ENCODE results near the gene TEKT4.
"Not testable (repeated sequence)": the region's sequence is repeated elsewhere in the genome, so short reads cannot be mapped to it uniquely, and the experiment has no call there.

TEKT4 gene

DNA sequence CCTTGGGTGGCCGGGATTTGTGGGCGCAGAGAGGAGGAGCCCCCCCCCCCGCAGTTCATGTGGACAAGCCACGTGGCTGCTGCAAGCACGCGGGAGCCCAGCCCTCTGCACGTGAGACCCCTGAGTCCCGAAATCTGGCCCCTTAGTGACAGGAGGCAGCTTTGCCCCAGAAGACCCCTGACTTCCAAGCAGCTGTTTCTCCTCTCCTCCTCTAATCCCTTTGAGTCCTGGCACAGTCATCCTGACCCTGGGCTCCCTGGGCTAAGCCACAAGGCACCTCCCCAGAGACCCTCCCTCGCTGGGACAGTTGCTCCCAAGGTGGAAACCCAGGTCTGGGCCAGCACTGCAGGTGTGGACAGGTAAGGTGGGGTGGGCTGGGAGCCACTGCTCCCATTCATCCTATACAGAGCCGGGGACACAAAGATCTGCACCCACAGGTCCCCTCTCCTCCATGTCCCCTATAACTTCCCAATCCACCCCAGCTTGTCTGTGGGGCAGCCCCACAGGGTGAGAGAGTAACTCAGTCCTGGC is 923 bp downstream of the TEKT4 start:
- Histone ChIP-seq H3K4me1 (ENCODE audit: control insufficient read depth, insufficient read depth, low read length) (no peaks in the 10 kb centered on the region), H3K36me3 (ENCODE audit: control insufficient read depth, insufficient read depth, low read length) (no peaks in the 10 kb centered on the region), H3K4me3 (ENCODE audit: low read depth, low read length) (no peak overlapping the region), H3K9ac (ENCODE audit: low read depth, low read length) (no peak overlapping the region), H3K9me3 (ENCODE audit: control insufficient read depth, insufficient read depth, low read length) (no peaks in the 10 kb centered on the region), H3K27me3 (ENCODE audit: control insufficient read depth, insufficient read depth, low read length) (peaks cover 9% of the 10 kb centered on the region)

GRCh38 chr2:94872676-94873361 is 1.6 kb downstream of the TEKT4 start:
- Histone ChIP-seq H3K9me3 (ENCODE audit: control insufficient read depth, insufficient read depth, low read length) (no peaks in the 10 kb centered on the region), H3K27me3 (ENCODE audit: control insufficient read depth, insufficient read depth, low read length) (peaks cover 9% of the 10 kb centered on the region), H3K9ac (ENCODE audit: low read depth, low read length) (no peak overlapping the region), H3K4me1 (ENCODE audit: control insufficient read depth, insufficient read depth, low read length) (no peaks in the 10 kb centered on the region), H3K36me3 (ENCODE audit: control insufficient read depth, insufficient read depth, low read length) (no peaks in the 10 kb centered on the region), H3K4me3 (ENCODE audit: low read depth, low read length) (no peak overlapping the region)

- H3K9ac ChIP-seq (ENCODE audit: low read depth, low read length), result no peak overlapping the region
- H3K4me3 ChIP-seq (ENCODE audit: low read depth, low read length), result peak overlapping the region; percentile 26
- no peaks in the 10 kb centered on the region for H3K4me1 ChIP-seq (ENCODE audit: control insufficient read depth, insufficient read depth, low read length)
- no peaks in the 10 kb centered on the region for H3K36me3 ChIP-seq (ENCODE audit: control insufficient read depth, insufficient read depth, low read length)
- H3K9me3 ChIP-seq (ENCODE audit: control insufficient read depth, insufficient read depth, low read length), result no peaks in the 10 kb centered on the region
- peaks cover 9% of the 10 kb centered on the region for H3K27me3 ChIP-seq (ENCODE audit: control insufficient read depth, insufficient read depth, low read length)
Measured at GRCh38 chr2:94873362-94874276, 2.4 kb downstream of the TEKT4 start.

DNA sequence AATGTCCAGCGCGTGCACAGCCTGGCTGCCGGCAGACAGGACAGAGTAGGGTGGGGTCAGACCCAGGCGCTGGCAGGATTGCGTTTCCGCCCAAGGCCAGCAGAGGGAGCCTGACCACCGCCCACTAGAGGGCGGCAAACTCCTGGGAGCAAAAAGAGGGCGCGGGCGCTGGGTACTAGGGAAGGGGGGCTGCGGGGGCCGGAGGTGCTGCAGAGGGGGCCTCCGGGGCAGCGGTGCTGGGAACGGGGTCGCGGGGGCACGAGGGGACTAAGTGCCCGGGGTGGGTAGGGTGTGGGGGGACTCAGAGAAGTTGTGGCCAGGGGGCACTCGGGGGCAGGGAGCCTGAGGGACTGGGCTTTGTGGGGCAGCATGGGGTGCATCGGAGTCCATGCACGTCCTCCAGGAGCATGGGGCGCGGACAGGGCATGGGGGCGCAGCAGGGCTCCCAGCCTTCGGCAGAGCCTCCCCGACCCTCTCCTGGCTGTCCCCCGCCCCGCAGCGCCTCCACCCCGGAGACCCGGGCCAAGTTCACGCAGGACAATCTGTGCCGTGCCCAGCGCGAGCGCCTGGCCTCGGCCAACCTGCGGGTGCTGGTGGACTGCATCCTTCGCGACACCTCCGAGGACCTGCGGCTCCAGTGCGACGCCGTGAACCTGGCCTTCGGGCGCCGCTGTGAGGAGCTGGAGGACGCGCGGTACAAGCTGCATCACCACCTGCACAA is 3.2 kb downstream of the TEKT4 start:
- Histone ChIP-seq H3K36me3 (ENCODE audit: control insufficient read depth, insufficient read depth, low read length) (no peaks in the 10 kb centered on the region), H3K27me3 (ENCODE audit: control insufficient read depth, insufficient read depth, low read length) (peaks cover 9% of the 10 kb centered on the region), H3K4me1 (ENCODE audit: control insufficient read depth, insufficient read depth, low read length) (no peaks in the 10 kb centered on the region), H3K9ac (ENCODE audit: low read depth, low read length) (no peak overlapping the region), H3K9me3 (ENCODE audit: control insufficient read depth, insufficient read depth, low read length) (no peaks in the 10 kb centered on the region), H3K4me3 (ENCODE audit: low read depth, low read length) (peak overlapping the region; percentile 32)

DNA sequence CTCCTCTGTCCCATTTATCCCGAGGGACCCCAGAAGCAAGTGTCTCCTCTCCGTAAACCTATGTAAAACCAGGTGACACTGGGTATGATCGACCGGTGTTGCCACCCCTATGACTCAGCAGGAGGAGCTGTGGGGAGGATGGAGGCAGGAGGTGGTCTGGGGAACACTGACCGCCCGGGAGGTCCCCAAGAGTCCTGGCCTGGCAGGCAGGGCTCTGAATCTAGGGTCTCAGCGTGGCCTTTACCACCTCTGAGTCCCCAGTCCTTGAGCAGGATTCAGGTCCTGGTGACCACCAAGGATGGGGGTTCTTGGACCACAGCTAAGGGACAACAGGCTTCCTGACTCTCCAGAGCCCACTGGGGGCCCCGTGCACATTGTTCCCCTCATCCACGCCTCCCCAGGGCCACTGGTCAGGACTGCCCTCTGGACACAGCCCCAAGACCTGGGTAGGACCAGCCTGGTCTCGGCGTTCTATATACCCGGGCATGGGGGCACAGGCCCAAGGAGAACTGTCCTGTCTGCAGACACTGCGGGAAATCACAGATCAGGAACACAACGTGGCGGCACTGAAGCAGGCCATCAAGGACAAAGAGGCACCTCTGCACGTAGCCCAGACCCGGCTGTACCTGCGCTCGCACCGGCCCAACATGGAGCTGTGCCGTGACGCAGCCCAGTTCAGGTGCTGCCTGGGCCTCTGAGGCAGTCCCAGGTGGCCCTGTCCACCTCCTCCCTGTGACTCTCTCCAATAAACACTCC is 4.0 kb downstream of the TEKT4 start:
- no peak overlapping the region for H3K9ac ChIP-seq (ENCODE audit: low read depth, low read length)
- no peaks in the 10 kb centered on the region for H3K36me3 ChIP-seq (ENCODE audit: control insufficient read depth, insufficient read depth, low read length)
- no peak overlapping the region for H3K4me3 ChIP-seq (ENCODE audit: low read depth, low read length)
- H3K27me3 ChIP-seq (ENCODE audit: control insufficient read depth, insufficient read depth, low read length), result peaks cover 9% of the 10 kb centered on the region
- no peaks in the 10 kb centered on the region for H3K9me3 ChIP-seq (ENCODE audit: control insufficient read depth, insufficient read depth, low read length)
- no peaks in the 10 kb centered on the region for H3K4me1 ChIP-seq (ENCODE audit: control insufficient read depth, insufficient read depth, low read length)

- Histone ChIP-seq H3K4me3 (ENCODE audit: low read depth, low read length) (no peak overlapping the region), H3K9ac (ENCODE audit: low read depth, low read length) (no peak overlapping the region), H3K9me3 (ENCODE audit: control insufficient read depth, insufficient read depth, low read length) (no peaks in the 10 kb centered on the region), H3K36me3 (ENCODE audit: control insufficient read depth, insufficient read depth, low read length) (no peaks in the 10 kb centered on the region), H3K4me1 (ENCODE audit: control insufficient read depth, insufficient read depth, low read length) (no peaks in the 10 kb centered on the region), H3K27me3 (ENCODE audit: control insufficient read depth, insufficient read depth, low read length) (peaks cover 9% of the 10 kb centered on the region)
Measured at GRCh38 chr2:94875820-94876522, 4.7 kb downstream of the TEKT4 start.

GRCh38 chr2:94876523-94876863 is 5.3 kb downstream of the TEKT4 start:
- Histone ChIP-seq H3K9me3 (ENCODE audit: control insufficient read depth, insufficient read depth, low read length) (no peaks in the 10 kb centered on the region), H3K27me3 (ENCODE audit: control insufficient read depth, insufficient read depth, low read length) (peaks cover 9% of the 10 kb centered on the region), H3K36me3 (ENCODE audit: control insufficient read depth, insufficient read depth, low read length) (no peaks in the 10 kb centered on the region), H3K9ac (ENCODE audit: low read depth, low read length) (no peak overlapping the region), H3K4me3 (ENCODE audit: low read depth, low read length) (no peak overlapping the region), H3K4me1 (ENCODE audit: control insufficient read depth, insufficient read depth, low read length) (no peaks in the 10 kb centered on the region)

- no peaks in the 10 kb centered on the region for H3K9me3 ChIP-seq (ENCODE audit: control insufficient read depth, insufficient read depth, low read length)
- H3K27me3 ChIP-seq (ENCODE audit: control insufficient read depth, insufficient read depth, low read length), result peaks cover 8% of the 10 kb centered on the region
- H3K36me3 ChIP-seq (ENCODE audit: control insufficient read depth, insufficient read depth, low read length), result no peaks in the 10 kb centered on the region
- H3K4me3 ChIP-seq (ENCODE audit: low read depth, low read length), result no peak overlapping the region
- H3K4me1 ChIP-seq (ENCODE audit: control insufficient read depth, insufficient read depth, low read length), result no peaks in the 10 kb centered on the region
- no peak overlapping the region for H3K9ac ChIP-seq (ENCODE audit: low read depth, low read length)
Measured at GRCh38 chr2:94877129-94877528, 5.9 kb downstream of the TEKT4 start.

- H3K27me3 ChIP-seq (ENCODE audit: control insufficient read depth, insufficient read depth, low read length); H3K36me3 ChIP-seq (ENCODE audit: control insufficient read depth, insufficient read depth, low read length); H3K4me3 ChIP-seq (ENCODE audit: low read depth, low read length); H3K9me3 ChIP-seq (ENCODE audit: control insufficient read depth, insufficient read depth, low read length); H3K4me1 ChIP-seq (ENCODE audit: control insufficient read depth, insufficient read depth, low read length); H3K9ac ChIP-seq (ENCODE audit: low read depth, low read length): not testable (repeated sequence)
Measured at GRCh38 chr2:94878575-94878974, 7.3 kb downstream of the TEKT4 start.

DNA sequence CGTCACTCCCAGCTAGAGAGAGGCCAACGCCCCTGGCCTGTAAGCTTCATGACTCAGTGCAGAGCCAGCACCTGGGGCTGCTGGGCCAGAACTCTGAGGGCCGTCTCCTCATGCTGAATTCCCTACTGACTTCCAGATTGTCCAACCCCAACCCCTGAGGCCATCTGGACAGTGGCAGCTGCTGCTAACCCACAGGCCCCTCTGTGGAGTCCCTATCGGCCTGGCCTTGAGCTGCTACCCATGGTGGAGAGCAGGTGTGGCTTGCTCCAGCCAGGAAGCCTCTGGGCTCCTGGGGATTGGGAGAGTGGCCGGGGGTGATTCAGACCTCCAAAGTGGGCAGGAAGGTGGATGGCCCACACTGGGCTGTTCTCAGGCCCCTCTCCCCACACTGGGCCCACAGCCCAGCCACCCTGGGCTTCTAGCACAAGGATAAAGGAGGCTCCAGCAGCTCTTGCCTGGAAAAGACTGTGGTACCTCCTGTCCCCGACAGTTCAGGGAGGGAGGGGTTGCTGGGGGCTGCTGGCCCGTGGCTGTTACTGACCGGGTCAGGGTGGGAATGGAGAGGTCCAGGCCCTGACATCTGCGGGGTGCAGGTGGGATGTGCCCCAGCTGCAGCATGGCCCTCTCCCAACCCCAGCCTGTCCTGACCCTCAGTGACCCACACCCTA is 8.2 kb downstream of the TEKT4 start:
- Histone ChIP-seq H3K9me3 (ENCODE audit: control insufficient read depth, insufficient read depth, low read length) (no peaks in the 10 kb centered on the region), H3K4me3 (ENCODE audit: low read depth, low read length) (no peak overlapping the region), H3K9ac (ENCODE audit: low read depth, low read length) (no peak overlapping the region), H3K27me3 (ENCODE audit: control insufficient read depth, insufficient read depth, low read length) (no peaks in the 10 kb centered on the region), H3K4me1 (ENCODE audit: control insufficient read depth, insufficient read depth, low read length) (no peaks in the 10 kb centered on the region), H3K36me3 (ENCODE audit: control insufficient read depth, insufficient read depth, low read length) (no peaks in the 10 kb centered on the region)

Data from iPS-15b (cell line).